Dermis blood vessel endothelial cell (primary cell): ENCODE measurements around the gene ZCCHC8. TPM values are rescaled to one million over a fixed set of nuclear protein-coding genes. Genes with fewer than 3 reads are reported as not detected.
"Not testable (repeated sequence)": the region's sequence is repeated elsewhere in the genome, so short reads cannot be mapped to it uniquely, and the experiment has no call there.

ENCODE experiments used
- DNase-seq: peaks from one replicate; pipeline ENCODE4 v3.0.0; 2010
- total RNA-seq: library from RNA; depleted of rRNA; stranded (reverse); fragments of >200 nt; gene quantifications from 2 replicates; pipeline ENCODE4 v1.2.3, GENCODE V29; 2014

Gene ZCCHC8
- total RNA-seq: 15.0 and 20.1 TPM in 2 replicates

DNA sequence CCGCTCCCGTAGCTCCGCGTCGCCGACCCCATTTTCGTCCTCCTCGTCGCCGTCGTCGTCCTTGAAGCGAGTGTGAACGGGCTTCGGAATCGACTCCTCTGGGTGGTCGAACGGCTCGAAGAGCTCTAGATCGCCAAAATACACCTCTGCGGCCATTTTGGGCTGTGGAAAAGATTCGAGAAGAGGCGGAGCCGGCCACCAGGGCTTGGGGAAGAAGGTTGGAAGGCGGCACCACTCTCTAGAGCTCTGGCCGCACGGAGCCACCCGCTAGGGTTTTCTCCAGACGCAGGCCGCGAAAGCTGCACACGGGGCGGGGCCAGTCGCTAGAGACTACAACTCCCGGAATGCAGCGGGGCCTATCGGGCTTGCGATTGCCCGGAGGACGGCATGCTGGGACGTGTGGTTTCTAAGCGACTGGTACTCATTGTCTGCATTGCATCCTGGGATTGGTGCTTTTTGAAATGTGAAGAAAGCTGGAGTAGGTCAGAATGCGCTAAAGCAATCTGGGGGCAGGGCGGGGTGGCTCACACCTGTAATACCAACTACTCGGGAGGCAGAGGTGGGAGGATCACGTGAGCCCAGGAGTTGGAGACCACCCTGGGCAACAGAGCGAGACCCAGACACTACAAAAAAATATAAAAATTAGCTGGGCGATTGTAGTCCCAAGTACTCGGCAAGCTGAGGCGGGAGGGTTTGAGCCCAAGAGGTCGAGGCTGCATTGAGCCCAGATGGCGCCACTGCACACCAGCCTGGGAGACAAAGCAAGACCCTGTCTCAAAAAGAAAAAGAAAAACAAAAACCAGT is at the start of gene ZCCHC8:
ZCCHC8 (minus strand) TSS at position 248 of the 804 bp plus-strand sequence; CDS start at position 156, 92 bp downstream.
- DNase-seq: peak; percentile 99

DNA sequence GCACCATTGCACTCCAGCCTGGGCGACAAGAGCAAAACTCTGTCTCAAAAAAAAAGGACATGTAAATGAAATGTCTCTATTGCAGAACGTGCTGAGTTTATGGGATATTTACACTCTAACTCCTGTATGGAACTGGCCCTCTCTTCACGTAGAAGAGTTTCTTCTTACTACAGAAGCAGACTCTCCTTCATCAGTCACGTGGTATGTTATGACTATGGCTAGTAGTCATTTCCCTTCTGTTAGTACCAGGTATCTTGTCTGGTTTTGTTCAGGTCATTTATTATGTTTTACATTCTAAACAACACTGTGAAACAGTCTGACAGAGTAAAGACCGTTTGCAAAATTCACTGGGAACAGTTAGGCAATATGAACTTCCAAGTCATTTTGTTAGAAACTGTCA is 46.6 kb upstream of the ZCCHC8 start:
- DNase-seq: no peak

DNA sequence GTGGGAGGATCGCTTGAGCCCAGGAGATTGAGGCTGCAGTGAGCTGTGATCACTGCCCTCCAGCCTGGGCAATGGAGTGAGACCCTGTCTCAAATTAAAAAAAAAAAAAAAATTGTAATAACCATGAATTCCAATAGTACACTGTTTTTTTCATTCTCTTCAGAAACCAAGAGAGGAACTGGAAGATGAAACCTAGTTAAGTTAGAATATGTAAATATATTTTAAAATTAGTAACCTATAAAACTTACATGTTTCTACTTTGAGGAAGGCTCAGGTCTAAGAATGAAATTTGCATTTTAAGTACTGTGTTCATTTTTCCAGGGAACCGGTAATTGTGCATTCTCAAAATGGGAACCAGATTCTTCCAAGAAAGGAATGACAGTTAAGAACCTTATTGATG is 45.1 kb upstream of the ZCCHC8 start:
- DNase-seq: no peak

DNA sequence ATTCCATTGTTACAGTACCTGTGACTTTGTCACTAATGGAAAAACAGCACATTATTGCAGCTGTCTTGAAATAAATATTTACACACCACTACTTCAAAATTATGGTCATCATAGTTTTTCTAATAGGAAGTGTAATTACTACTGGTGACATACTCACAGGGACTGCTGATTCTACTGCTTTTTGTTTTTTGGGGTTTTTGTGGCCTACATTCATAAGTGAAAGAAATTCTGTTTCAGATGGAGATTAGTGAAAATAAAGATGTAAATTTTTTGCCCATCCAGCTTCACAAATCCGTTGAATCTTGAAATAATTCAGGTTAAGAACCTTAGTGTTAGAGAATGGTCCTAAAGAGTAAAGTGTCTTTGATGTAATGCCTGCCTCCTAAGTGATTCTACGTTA is 43.8 kb upstream of the ZCCHC8 start:
- no peak for DNase-seq

DNA sequence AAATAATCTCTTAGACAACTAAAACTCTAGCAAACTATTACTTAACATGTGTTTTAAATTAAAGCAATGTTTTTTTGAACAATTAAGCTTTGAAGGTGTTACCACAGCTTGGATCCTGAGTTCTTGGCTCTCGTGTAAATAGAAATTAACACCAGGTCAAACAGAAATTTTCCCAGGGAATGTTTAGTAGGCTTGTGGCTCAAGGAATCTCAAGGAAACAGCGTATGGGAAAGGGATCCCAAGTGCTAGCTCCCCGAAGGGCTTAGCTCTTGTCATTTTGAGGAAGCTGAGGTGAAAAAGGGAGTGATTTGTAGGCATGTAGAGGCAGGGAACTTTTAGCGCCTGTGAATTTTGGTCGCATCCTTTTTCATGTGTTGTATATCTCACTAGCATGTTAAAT is 37.8 kb upstream of the ZCCHC8 start:
- no peak for DNase-seq

DNA sequence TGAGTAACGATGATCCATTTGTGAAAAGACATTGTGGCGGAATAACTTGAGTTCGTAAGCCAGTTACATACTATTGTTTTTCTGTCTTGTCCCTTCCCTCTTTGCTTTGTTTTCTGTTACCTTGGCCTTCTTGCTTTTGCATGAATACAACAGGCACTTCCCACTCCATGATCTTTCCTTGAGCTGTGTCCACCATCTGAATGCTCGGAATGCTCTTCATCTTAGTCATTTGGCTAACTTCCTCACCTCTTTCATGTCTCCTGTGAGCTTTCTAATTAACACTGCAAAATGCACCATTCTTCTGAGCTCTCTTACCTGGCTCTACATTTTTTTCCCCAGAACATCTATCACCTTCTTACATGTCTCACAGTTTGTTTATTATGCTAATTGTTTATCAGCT is 36.3 kb upstream of the ZCCHC8 start:
- no peak for DNase-seq

DNA sequence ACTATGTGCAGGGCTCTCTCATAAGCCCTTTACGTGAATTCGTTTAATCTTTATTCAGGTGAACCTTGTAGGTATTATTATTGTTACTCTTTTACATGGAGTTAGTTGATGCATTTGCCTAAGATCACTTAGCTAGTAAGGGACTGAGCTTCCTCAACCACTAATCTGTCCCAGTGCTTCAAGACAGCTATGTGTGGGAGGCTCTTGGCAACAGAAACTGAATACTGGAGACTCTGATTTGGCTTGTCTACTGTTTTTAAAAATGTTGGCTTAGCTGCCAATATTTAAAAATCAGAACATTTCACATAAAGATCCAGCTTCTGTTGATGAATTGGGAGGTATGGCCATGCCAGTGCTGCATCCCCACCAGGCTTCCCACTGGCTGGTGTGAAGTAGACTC is 33.1 kb upstream of the ZCCHC8 start:
- no peak for DNase-seq

DNA sequence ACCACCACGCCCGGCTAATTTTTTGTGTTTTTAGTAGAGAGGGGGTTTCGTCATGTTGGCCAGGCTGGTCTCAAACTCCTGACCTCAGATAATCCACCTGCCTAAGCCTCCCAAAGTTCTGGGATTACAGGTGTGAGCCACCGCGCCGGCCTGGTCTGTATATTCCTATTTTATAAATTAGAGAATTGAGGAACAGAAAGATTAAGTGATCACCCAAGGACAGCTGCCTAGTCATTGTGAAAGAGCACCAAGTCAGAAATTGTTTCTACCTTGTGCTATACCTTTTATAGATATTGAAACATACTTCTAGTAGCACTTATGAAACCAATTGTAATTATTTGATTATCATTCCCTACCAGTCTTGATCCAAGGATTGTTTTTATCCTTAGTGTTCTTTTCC is 28.3 kb upstream of the ZCCHC8 start:
- no peak for DNase-seq

DNA sequence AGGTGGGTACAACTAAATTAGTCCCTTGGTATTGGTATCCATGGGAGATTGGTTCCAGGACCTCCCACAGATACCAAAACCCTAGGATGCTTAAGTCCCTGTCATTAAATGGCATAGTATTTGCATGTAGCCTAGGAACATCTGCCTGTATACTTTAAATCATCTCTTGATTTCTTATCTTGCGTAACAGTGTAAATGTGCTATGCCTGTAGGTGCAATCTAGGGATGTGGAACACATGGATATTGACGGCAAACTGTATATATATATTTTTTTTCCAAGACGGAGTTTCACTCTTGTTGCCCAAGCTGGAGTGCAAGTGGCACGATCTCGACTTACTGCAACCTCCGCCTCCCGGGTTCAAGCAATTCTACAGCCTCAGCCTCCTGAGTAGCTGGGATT is 27.9 kb upstream of the ZCCHC8 start:
- DNase-seq: no peak

DNA sequence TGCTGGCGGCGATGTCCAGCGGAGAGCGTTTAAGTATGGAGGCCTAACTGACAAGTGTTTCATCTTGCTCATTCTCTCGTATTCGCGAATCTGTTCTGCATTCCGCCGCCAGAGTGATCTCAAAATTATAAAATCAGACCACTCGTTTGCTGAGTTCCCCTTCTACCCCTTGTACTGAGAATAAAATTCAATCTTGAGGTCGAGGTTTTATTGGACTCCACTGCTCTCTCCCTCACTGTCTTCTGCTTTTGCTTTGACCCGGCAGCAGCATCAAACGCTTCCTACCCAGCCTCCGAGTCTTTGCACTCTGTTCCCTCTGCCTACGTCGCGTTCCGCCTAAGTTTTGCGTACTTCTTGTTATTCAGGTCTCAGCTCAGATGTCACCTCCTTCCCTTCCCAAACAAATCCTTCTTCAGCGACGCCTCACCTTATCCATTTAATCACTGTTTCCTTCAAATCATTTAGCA is 26.8 kb upstream of the ZCCHC8 start:
- DNase-seq: peak; percentile 68

DNA sequence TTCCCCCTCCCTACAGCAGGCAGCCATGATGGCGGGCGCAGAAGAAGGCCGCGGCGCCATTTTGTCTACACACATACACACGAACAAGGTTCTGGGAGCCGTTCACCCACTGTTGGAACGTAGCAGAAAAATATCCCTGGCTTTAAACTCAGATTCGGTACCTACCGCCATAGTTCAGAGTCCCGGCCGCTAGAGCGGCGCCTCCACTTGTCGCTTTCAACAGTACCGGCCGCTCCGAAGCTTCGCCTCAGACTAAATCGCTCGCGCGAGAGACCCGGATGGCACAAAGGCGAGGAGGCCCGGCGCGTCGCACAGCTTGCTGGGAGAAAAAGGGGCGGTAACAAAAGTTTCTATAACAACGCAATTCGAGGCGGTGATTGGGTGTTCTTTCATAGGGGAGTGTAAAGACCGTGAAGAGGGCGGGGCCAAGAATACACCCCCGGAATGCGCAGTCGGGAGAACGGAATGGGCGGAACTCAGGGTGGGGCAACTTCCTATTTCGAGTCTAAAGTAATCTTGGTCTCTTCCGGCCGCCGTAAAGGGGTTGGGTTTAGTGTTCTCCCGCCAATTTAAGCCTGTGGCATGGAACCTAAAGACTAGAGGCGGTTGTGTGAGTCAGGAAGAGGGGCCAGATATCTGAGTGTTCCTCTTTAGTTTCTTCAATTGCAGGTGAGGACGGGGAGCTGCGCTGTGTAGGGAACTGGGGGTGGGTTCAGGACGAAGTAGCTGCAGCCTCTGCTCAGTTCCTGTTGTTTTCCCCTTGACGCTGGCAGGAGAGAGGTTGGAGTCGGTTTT is 26.1 kb upstream of the ZCCHC8 start, which contains the start of the genes KNTC1 and RSRC2:
KNTC1 (plus strand) TSS at position 567 of the 795 bp plus-strand sequence. CDS start 2,815 bp downstream, outside the sequence.
RSRC2 (minus strand) TSS at position 254 of the 795 bp plus-strand sequence; CDS start at position 171, 83 bp downstream.
- peak; percentile 100 for DNase-seq

DNA sequence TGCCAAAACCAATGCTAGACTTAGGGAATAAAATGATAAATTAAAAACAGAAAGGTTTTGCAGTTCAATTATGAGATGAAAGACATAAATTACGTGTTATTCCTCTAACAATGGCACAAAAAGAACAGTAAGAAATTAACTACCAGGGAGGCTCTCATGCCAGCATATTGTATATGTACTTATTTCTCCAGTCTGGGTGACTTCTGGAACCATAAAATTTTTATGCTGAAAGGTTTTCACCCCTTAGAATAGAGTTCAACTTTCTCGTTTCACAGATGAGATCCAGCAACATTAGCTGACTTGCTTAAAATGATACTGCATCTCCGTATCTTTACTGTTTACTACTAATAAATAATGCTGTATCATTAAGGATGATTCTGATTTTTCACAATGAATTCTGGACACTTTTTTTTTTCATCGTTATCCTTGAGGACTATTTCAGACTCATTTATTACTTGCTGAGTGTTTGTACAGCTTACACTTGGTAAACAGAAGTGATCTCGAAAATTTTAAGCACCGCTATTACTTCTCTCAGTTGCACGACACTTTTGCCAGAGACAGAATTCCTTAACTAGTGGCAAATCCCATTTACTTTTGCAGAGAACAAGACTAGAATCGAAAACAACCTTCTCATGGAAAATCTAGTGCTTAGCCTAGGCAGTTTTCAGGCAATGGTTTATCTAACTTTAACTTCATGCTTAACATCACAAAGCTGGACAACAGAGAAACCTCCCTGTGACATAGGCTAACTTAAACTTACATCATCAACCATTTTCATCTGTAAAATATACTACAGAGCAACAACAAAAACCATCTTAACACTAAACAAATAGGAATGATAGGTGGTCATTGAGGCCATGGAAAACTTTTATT is 23.4 kb upstream of the ZCCHC8 start:
- no peak for DNase-seq

DNA sequence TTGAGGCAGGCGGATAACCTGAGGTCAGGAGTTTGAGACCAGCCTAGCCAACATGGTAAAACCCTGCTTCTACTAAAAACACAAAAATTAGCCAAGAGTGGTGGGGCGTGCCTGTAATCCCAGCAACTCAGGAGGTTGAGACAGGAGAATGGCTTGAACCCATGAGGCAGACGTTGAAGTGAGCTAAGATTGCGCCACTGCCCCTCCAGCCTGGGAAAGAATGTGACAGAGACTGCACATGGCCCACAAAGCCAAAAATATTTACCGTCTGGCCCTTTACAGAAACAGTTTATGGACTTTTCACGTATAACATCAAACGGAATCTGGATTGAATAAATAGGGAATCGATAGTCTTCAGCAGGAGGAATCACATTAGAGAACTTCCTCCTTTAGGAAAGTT is 22.5 kb upstream of the ZCCHC8 start:
- DNase-seq: no peak

DNA sequence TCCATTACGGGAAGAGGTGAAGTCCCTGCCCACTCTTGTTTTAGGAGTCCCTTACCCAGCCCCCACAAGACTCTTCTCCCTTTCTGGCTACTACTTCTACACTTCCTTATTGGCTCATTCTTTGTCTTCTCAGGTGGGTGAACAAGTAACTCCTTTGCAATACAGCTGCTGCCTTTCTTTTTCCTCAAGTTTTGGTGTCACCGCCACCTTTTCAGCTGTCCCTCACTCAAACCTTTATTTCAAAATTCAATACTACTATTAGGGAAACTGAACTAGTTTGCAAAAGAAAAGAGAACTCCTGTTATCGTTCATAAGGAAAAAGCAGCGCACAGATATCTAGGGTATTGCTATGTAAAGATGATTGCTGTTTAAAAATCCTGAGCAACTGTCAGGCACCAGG is 19.9 kb upstream of the ZCCHC8 start:
- DNase-seq: no peak

DNA sequence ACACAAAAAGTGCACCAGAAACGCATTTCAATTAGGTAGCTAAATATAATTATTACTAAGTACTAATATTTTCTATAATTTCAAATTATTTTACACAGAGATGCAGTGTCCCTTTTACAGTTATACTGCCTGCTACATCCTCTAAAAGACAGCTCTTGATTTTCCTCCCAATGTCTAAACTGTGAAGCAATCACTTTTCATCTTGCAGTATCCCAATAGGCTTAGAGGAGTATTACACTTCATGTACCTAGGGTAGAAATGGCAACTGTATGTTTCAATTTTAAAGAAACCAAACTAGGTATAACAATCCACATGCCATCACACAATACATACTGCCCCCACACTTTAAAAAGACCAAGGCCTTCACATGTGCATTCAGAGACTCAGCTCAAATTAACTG is 18.7 kb upstream of the ZCCHC8 start:
- DNase-seq: no peak

DNA sequence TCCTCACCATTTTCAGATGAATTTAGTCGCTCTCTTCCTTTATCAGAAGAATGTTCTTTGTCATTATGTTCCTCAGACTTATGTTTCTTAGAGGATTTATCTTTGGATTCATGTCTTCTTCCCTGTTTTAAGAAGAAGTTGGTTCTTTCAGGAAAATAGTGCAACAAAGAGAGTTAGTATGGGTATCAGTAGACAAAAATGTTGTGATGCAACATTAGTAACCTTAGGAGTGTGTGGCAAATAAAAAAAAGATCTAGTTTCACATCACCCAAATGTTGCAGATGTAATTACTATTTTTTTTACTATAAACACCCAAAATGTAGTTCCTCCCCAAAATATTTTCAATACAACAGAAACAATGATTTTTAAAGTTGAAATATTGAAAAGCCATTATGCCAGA is 18.2 kb upstream of the ZCCHC8 start:
- DNase-seq: no peak

DNA sequence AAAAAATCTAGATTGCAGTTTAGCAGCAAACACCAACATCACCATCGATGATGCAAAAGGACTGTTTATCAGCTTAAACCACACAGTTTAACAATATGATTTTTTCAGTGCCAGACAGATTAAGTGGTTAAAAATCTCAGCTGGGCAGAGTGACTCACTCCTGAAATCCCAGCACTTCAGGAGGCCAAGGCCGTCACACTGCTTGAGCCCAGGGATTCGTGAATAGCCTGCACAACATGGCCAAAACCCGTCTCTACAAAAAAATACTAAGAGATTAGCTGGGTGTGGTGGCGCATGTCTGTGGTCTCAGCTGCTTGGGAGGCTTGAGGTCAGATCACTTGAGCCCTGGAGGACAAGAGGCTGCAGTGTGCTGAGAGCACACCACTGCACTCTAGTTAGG is 17.1 kb upstream of the ZCCHC8 start:
- no peak for DNase-seq

DNA sequence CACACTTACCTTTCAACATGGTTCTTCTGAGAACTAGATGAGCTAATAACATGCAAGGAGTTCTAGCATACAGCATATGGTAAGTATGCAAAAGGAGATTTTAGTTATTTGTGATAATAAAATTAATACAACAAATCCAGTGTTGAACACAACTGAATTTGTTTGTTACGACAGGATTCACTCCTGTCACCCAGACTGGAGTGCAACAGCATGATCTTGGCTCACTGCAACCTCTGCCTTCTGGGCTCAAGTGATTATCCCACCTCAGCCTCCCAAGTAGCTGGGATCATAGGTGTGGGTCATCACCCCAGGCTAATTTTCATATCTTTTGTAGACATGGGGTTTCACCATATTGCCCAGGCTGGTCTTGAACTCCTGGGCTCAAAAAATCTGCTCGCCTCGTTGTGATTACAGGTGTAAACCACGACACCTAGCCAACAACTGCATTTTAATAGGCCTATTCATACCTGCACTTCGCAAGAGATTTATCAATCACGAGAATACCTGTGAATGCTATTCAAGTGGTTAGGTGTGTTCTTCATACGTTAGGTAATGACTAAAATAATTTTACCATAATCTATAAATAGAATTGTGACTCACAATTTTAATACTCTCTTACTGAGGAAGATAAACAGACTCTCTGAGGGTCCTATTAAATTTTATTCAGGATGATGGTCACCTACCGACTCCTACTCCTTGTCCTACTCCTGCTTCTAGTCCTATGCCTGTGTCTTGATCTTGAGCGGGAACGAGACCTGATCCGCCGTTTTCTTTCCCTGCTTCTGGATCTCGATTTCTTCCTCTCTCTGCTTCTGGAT is 16.0 kb upstream of the ZCCHC8 start:
- no peak for DNase-seq

DNA sequence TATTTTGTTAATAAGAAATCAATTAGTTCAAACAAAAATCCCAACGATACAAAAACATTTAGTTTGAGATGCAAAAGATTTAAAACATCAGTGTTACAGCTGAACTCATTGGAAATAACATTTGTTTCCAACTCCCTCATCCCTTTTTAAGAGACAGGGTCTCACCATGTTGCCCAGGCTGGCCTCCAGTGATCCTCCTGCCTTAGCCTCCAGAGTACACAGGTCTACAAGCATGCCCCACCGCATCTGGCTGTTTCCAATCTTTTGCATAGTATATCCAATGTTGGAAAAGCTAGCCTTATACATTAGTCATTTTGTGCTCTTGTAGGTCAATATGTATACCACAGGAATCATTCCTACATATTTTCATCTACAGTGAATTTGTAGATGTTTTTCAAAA is 14.5 kb upstream of the ZCCHC8 start:
- DNase-seq: no peak

DNA sequence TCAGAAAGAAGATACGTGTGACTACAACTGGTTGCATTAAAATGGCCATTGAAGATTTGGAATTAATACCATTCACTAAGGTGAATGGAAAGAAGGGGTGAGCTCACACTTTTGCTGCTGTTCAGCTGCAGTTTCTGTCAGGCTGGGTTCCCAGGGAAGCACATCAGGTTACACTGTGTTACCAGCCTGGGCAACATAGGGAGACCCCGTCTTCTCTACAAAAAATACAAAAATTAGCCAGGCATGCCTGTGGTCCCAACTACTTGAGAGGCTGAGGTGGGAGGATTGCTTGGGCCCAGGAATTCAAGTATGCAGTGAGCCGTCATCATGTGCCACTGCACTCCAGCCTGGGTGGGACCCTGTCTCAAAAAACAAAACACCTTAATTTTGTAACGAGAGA is 12.9 kb upstream of the ZCCHC8 start:
- DNase-seq: no peak

DNA sequence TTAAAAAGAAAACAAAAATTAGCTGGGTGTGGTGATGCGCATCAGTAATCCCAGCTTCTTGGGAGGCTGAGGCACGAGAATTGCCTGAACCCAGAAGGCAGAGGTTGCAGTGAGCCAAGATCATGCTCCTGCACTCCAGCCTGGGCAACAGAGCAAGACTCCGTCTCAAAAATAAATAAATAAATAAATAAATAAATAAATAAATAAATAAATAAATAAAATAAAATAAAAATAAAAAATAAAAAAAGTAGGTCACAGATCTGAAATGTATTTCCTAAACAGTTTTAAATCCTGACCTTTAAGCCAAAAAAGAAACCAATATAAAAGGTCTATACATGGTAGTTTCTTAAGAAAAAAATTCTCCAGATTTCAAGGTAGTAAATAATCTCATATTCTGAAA is 12.3 kb upstream of the ZCCHC8 start:
- not testable (repeated sequence) for DNase-seq

DNA sequence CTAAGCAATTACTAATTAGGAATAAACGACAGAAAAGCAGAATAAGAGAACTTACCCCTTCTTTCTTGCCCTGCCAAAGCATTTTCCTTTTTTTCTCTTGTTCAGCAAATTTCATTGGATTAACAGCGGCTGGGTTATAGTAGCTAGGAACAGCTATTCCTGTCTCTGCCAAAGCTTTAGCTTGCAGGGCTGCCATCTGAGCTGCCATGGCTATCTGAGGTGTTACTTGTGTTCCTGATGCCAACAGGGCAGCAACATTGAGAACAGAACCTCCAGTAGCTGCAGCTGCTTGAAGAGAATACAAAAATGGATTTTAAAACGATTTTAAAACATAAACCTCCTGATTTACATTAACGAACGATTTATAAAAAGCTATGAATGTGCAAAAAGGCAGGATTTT is 7.4 kb upstream of the ZCCHC8 start:
- DNase-seq: no peak
